HepG2 (cell line): Measurements from ENCODE around the gene CBY1. TPM values are rescaled to one million over a fixed set of nuclear protein-coding genes. Genes with fewer than 3 reads are reported as not detected.

Experiments
- JUN ChIP-seq: sonication (generic); formaldehyde crosslinking; IDR thresholded peaks from 2 replicates; pipeline ENCODE4 v1.4.0; 2020; ENCODE audit warnings: mild to moderate bottlenecking, missing genetic modification reagents
- KMT2B ChIP-seq: IDR thresholded peaks from 2 replicates; pipeline ENCODE4 v1.6.1; 2016; ENCODE audit warnings: missing genetic modification reagents, missing compliant biosample characterization
- MEIS2 ChIP-seq: sonication (generic); formaldehyde crosslinking; IDR thresholded peaks from 2 replicates; pipeline ENCODE4 v1.9.0; 2021; ENCODE audit warnings: mild to moderate bottlenecking, missing genetic modification reagents
- MTF1 ChIP-seq: sonication (generic); formaldehyde crosslinking; IDR thresholded peaks from 2 replicates; pipeline ENCODE4 v1.5.0; 2020; ENCODE audit warnings: missing genetic modification reagents
- RXRA ChIP-seq: sonication (generic); formaldehyde crosslinking; IDR thresholded peaks from 2 replicates; pipeline ENCODE4 v1.5.1; 2020; ENCODE audit warnings: missing genetic modification reagents
- TBX2 ChIP-seq: sonication (generic); formaldehyde crosslinking; IDR thresholded peaks from 2 replicates; pipeline ENCODE4 v1.5.0; 2020; ENCODE audit warnings: missing genetic modification reagents, mild to moderate bottlenecking, borderline replicate concordance
- TRIM22 ChIP-seq: fragments of 450-650 bp; IDR thresholded peaks from 2 replicates; pipeline ENCODE4 v1.6.1; 2017
- ZBTB7A ChIP-seq: sonication (generic); formaldehyde crosslinking; IDR thresholded peaks from 2 replicates; pipeline ENCODE4 v1.8.0; 2022; ENCODE audit warnings: mild to moderate bottlenecking, missing genetic modification reagents
- ZFP82 ChIP-seq: sonication (generic); formaldehyde crosslinking; IDR thresholded peaks from 2 replicates; pipeline ENCODE4 v1.5.1; 2020; ENCODE audit warnings: mild to moderate bottlenecking, missing genetic modification reagents, borderline replicate concordance
- ZKSCAN1 ChIP-seq: fragments of 150-350 bp; IDR thresholded peaks from 2 replicates; pipeline ENCODE4 v1.6.1; 2014; ENCODE audit warnings: low read length
- ZNF101 ChIP-seq: sonication (generic); formaldehyde crosslinking; IDR thresholded peaks from 2 replicates; pipeline ENCODE4 v1.4.0; 2020; ENCODE audit warnings: mild to moderate bottlenecking, low read depth, missing genetic modification reagents, borderline replicate concordance
- ZNF331 ChIP-seq: sonication (generic); formaldehyde crosslinking; IDR thresholded peaks from 2 replicates; pipeline ENCODE4 v1.4.0; 2020; ENCODE audit warnings: missing genetic modification reagents
- ZNF382 ChIP-seq: sonication (generic); formaldehyde crosslinking; IDR thresholded peaks from 2 replicates; pipeline ENCODE4 v1.5.0; 2020; ENCODE audit warnings: missing genetic modification reagents, mild to moderate bottlenecking, borderline replicate concordance
- ZNF589 ChIP-seq: sonication (generic); formaldehyde crosslinking; conservative IDR thresholded peaks from 2 replicates; pipeline ENCODE4 v1.8.0; 2022; ENCODE audit warnings: mild to moderate bottlenecking, moderate library complexity, missing genetic modification reagents
- ZNF646 ChIP-seq: sonication (generic); formaldehyde crosslinking; IDR thresholded peaks from 2 replicates; pipeline ENCODE4 v1.9.0; 2021; ENCODE audit warnings: mild to moderate bottlenecking, missing genetic modification reagents
- polyA plus RNA-seq, 8 experiments: library from polyadenylated mRNA; depleted of rRNA in 3 of 8; stranded (reverse) in 7 of 8; unstranded in 1 of 8; fragments of >200 nt; fragmentation: Illumina TruSeq in 4 of 8; extraction: Trizol in 4 of 8; gene quantifications; 2 replicates each; pipeline versions ENCODE4 v1.2.1 to v1.2.3, GENCODE V29; 2011 to 2016; ENCODE audit warnings: low read depth in 4 of 8, missing spikeins in 1 of 8, mixed read lengths in 1 of 8; ENCODE audit not compliant: insufficient read depth in 1 of 8
- total RNA-seq, 5 experiments: library from RNA; depleted of rRNA; stranded (reverse); fragments of >200 nt; fragmentation: Illumina TruSeq; extraction: Trizol; gene quantifications; 2 replicates each; pipeline ENCODE4 v1.2.3, GENCODE V29; 2016; ENCODE audit warnings: low read depth in 1 of 5
- TF ChIP-seq, protein P1 (sequence below): sonication (generic); formaldehyde crosslinking; conservative IDR thresholded peaks from 2 replicates; pipeline ENCODE4 v1.4.0; 2020; ENCODE audit warnings: mild to moderate bottlenecking, missing genetic modification reagents, moderate library complexity
- TF ChIP-seq, protein P2 (sequence below): sonication (generic); formaldehyde crosslinking; IDR thresholded peaks from 2 replicates; pipeline ENCODE4 v1.8.1; 2023; ENCODE audit warnings: mild to moderate bottlenecking, missing genetic modification reagents

Gene CBY1
- total and polyA plus RNA-seq, 2 of the 13 experiments (the other 11 are each of a cell fraction or from before 2014, with no cell fraction given) = 19.7 to 20.3 TPM

- TF ChIP-seq, protein P1, sequence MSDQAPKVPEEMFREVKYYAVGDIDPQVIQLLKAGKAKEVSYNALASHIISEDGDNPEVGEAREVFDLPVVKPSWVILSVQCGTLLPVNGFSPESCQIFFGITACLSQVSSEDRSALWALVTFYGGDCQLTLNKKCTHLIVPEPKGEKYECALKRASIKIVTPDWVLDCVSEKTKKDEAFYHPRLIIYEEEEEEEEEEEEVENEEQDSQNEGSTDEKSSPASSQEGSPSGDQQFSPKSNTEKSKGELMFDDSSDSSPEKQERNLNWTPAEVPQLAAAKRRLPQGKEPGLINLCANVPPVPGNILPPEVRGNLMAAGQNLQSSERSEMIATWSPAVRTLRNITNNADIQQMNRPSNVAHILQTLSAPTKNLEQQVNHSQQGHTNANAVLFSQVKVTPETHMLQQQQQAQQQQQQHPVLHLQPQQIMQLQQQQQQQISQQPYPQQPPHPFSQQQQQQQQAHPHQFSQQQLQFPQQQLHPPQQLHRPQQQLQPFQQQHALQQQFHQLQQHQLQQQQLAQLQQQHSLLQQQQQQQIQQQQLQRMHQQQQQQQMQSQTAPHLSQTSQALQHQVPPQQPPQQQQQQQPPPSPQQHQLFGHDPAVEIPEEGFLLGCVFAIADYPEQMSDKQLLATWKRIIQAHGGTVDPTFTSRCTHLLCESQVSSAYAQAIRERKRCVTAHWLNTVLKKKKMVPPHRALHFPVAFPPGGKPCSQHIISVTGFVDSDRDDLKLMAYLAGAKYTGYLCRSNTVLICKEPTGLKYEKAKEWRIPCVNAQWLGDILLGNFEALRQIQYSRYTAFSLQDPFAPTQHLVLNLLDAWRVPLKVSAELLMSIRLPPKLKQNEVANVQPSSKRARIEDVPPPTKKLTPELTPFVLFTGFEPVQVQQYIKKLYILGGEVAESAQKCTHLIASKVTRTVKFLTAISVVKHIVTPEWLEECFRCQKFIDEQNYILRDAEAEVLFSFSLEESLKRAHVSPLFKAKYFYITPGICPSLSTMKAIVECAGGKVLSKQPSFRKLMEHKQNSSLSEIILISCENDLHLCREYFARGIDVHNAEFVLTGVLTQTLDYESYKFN (CRISPR knock-in tag) = peak; percentile 57
- TF ChIP-seq ZNF101 (CRISPR knock-in tag) (no peak), JUN (no peak), ZNF382 (CRISPR knock-in tag) (no peak), TBX2 (CRISPR knock-in tag) (peak; percentile 91), TRIM22 (no peak), ZBTB7A (CRISPR knock-in tag) (0 out of 2 replicates have a peak, but pooled peaks have one; percentile 71), MEIS2 (CRISPR knock-in tag) (peak; percentile 82), ZNF646 (peak; percentile 70; the same call in 1 of the 2 replicates), ZKSCAN1 (peak; percentile 45), KMT2B (CRISPR knock-in tag) (peak; percentile 96), ZNF589 (CRISPR knock-in tag) (0 out of 2 replicates have a peak, but pooled peaks have one; percentile 51), RXRA (CRISPR knock-in tag) (peak; percentile 79), ZNF331 (CRISPR knock-in tag) (peak; percentile 84), MTF1 (peak; percentile 88; the same call in 1 of the 2 replicates), ZFP82 (CRISPR knock-in tag) (no peak)
- TF ChIP-seq, protein P2, sequence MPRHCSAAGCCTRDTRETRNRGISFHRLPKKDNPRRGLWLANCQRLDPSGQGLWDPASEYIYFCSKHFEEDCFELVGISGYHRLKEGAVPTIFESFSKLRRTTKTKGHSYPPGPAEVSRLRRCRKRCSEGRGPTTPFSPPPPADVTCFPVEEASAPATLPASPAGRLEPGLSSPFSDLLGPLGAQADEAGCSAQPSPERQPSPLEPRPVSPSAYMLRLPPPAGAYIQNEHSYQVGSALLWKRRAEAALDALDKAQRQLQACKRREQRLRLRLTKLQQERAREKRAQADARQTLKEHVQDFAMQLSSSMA = peak; percentile 97
These were observed 25.3 kb downstream of the CBY1 start, which contains the start of gene TOMM22 (continued) for GRCh38 chr22:38681582-38682335.
